ENCODE data around the gene IL1R1. TPM values are rescaled to one million over a fixed set of nuclear protein-coding genes. Genes with fewer than 3 reads are reported as not detected.

IL1R1 gene
- total and polyA plus RNA-seq, 2 of the 4 experiments (the other 2 are of a cell fraction) = 6.5 to 13.8 TPM

DNA sequence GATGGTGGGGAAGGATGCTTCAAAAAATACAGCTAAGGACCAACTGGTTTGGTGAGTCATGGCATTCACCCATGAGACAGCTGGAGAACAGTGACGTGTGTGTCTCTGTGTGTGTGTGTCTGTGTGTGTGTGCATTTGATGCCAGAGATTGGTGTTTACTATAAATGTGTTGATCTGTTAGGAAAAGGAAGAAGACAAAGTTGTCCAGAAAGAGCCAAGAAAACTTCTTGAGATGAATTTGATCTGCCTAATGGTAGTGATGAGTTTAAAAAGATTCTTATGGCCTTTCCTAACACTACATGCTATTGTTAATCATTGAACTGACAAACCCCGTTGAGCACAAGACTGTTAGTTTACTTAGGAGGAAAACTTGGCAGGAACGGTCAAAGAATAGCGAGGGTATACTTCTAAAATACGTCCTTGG is 36.4 kb upstream of the IL1R1 start:
- POLR2A ChIA-PET (ENCODE audit: unreplicated experiment) = no interaction called here
- H3K4me2 ChIP-seq (ENCODE audit: low read depth, low read length) = peak overlapping the region; percentile 14
- no peak overlapping the region for H3K9ac ChIP-seq (ENCODE audit: low read depth, low read length)

More for the DNA sequence above, 36.4 kb upstream of the IL1R1 start:
- Histone ChIP-seq H3K27me3 (ENCODE audit: control insufficient read depth, insufficient read depth, low read length) (no peaks in the 10 kb centered on the region), H2BK5ac (ENCODE audit: low read depth, low read length, poor library complexity, severe bottlenecking) (peak overlapping the region; percentile 43), H3K14ac (replicated peaks; ENCODE audit: low read depth, low read length) (peak overlapping the region; percentile 47; the same call in 1 of the 2 replicates), H4K20me1 (ENCODE audit: insufficient read depth, low read length) (no peaks in the 10 kb centered on the region), H3K4ac (ENCODE audit: low read depth, low read length) (peak overlapping the region; percentile 6), H2BK20ac (ENCODE audit: low read depth, low read length) (peak overlapping the region; percentile 27; the same call in 1 of the 2 replicates), H3K79me1 (ENCODE audit: low read depth in 1 of 2, low read length in 2 of 2) (peaks cover 0 to 3% of the 10 kb centered on the region in 2 experiments; a peak in 1 of 4 replicates), H4K91ac (ENCODE audit: insufficient read depth, low read depth, low read length) (0 out of 2 replicates have a peak overlapping the region, but pooled peaks have one; percentile 0), H2AK9ac (replicated peaks; ENCODE audit: low read depth, low read length, poor library complexity) (no peak overlapping the region), H3K23ac (ENCODE audit: low read depth, low read length) (peak overlapping the region; percentile 13; the same call in 1 of the 2 replicates), H3K27ac (ENCODE audit: insufficient read depth, low read length) (peak overlapping the region; percentile 83; the same call in 1 of the 2 replicates), H2AK5ac (ENCODE audit: low read depth, low read length) (no peak overlapping the region), H2BK15ac (ENCODE audit: low read depth, low read length) (0 out of 3 replicates have a peak overlapping the region, but pooled peaks have one; percentile 0), H3K9me3 (ENCODE audit: control insufficient read depth, insufficient read depth, low read length) (no peaks in the 10 kb centered on the region), H3K36me3 (ENCODE audit: control insufficient read depth, insufficient read depth, low read length) (peaks cover 12% of the 10 kb centered on the region), H3K4me1 (ENCODE audit: control insufficient read depth, insufficient read depth, low read length) (peaks cover 13% of the 10 kb centered on the region), H2BK120ac (ENCODE audit: low read depth, low read length) (peak overlapping the region; percentile 31; the same call in 1 of the 2 replicates), H4K8ac (ENCODE audit: low read depth in 2 of 2, low read length in 2 of 2) (no peak overlapping the region), H3K18ac (ENCODE audit: low read depth, low read length) (peak overlapping the region; percentile 47), H3K56ac (ENCODE audit: extremely low read depth, insufficient read depth, low read length) (no peak overlapping the region), H3K4me3 (ENCODE audit: insufficient read depth, low read depth, low read length) (no peak overlapping the region; the same call in 1 of the 2 replicates), H3K9me1 (ENCODE audit: insufficient read depth, low read length) (peaks cover 7% of the 10 kb centered on the region; the same call in 1 of the 2 replicates), H2AFZ (replicated peaks; ENCODE audit: low read length, poor library complexity) (no peak overlapping the region), H4K5ac (ENCODE audit: low read depth, low read length) (no peak overlapping the region)
- ATAC-seq (ENCODE audit: low read depth) = peak; percentile 66
- dilution Hi-C loops (cut with HindIII; ENCODE audit: low sequenced_read_pairs, unreplicated experiment) = no loop called here
- intact Hi-C loops (cut with micrococcal nuclease) = no loop called here
- TF ChIP-seq MXI1 (IDR thresholded peaks at IDR 0.05; ENCODE audit: borderline replicate concordance, low read depth, low read length) (no peak), CHD1 (IDR thresholded peaks at IDR 0.05; ENCODE audit: low read depth, low read length) (0 out of 2 replicates have a peak, but pooled peaks have one; percentile 75), CEBPB (IDR thresholded peaks at IDR 0.05; ENCODE audit: low read depth, low read length) (no peak), RAD21 (IDR thresholded peaks at IDR 0.05; ENCODE audit: low read length) (no peak), ELK1 (IDR thresholded peaks at IDR 0.05; ENCODE audit: borderline replicate concordance, low read depth, low read length) (no peak), POLR2A (IDR thresholded peaks at IDR 0.05; ENCODE audit: low read depth, low read length) (no peak; the same call in 1 of the 2 replicates), BHLHE40 (IDR thresholded peaks at IDR 0.05; ENCODE audit: low read depth, low read length) (no peak), MAFK (IDR thresholded peaks at IDR 0.05; ENCODE audit: low read depth, low read length) (no peak), FOS (IDR thresholded peaks at IDR 0.05; ENCODE audit: low read depth, low read length) (peak; percentile 83), SMC3 (IDR thresholded peaks at IDR 0.05; ENCODE audit: low read depth, low read length) (no peak), RFX5 (IDR thresholded peaks at IDR 0.05; ENCODE audit: low read depth, low read length) (no peak), RCOR1 (IDR thresholded peaks at IDR 0.05; ENCODE audit: insufficient replicate concordance, low read length) (no peak), NFE2L2 (IDR thresholded peaks at IDR 0.05; ENCODE audit: low read depth, low read length) (peak; percentile 42; the same call in 1 of the 2 replicates), USF2 (IDR thresholded peaks at IDR 0.05; ENCODE audit: low read depth, low read length) (no peak)
- TF ChIP-seq, protein P1, sequence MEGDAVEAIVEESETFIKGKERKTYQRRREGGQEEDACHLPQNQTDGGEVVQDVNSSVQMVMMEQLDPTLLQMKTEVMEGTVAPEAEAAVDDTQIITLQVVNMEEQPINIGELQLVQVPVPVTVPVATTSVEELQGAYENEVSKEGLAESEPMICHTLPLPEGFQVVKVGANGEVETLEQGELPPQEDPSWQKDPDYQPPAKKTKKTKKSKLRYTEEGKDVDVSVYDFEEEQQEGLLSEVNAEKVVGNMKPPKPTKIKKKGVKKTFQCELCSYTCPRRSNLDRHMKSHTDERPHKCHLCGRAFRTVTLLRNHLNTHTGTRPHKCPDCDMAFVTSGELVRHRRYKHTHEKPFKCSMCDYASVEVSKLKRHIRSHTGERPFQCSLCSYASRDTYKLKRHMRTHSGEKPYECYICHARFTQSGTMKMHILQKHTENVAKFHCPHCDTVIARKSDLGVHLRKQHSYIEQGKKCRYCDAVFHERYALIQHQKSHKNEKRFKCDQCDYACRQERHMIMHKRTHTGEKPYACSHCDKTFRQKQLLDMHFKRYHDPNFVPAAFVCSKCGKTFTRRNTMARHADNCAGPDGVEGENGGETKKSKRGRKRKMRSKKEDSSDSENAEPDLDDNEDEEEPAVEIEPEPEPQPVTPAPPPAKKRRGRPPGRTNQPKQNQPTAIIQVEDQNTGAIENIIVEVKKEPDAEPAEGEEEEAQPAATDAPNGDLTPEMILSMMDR (conservative IDR thresholded peaks at IDR 0.05; ENCODE audit: low read depth, low read length) = no peak
- in situ Hi-C loops (cut with MboI; ENCODE audit: low sequenced_read_pairs) = no loop called here
- no TSS peak for BruUV-seq (replicated peaks)
- peak; percentile 93 for DNase-seq
- no CpG with 5 or more reads among the region's 5 CpGs for WGBS, 2 experiments (ENCODE audit: extremely low coverage in 2 of 2, insufficient read length in 1 of 2)
- CTCF ChIA-PET = interaction anchor here (1.0 to 1.9 kb wide), 4 partner anchors 36 to 100 kb away, joined by 3 to 7 read pairs (median 4); no protein-coding TSS in a partner anchor

Measured in IMR-90 (cell line).